GM12865 (cell line): ENCODE measurements around the gene SEC14L2.
"Not testable (repeated sequence)": the region's sequence is repeated elsewhere in the genome, so short reads cannot be mapped to it uniquely, and the experiment has no call there.

Experiments used
- DNase-seq: peaks from one replicate; pipeline ENCODE4 v3.0.0; 2010; ENCODE audit warnings: low read depth
- H3K4me3 ChIP-seq: 2 replicates; pipeline ENCODE4 v1.5.1; 2011; ENCODE audit warnings: mild to moderate bottlenecking, low read depth, low read length, control low read depth
- CTCF ChIP-seq: IDR thresholded peaks from 2 replicates; pipeline ENCODE4 v1.5.1; 2011; ENCODE audit warnings: low read length, control low read depth, low read depth, inconsistent platforms; ENCODE audit not compliant: insufficient read depth; ENCODE audit errors: missing control alignments

The SEC14L2 gene

GRCh38 chr22:30439226-30439625 lies 42.4 kb downstream of the SEC14L2 start:
- TF ChIP-seq CTCF: no peak
- H3K4me3 ChIP-seq: no peak overlapping the region
- DNase-seq: no peak

- no peak for TF ChIP-seq CTCF
- DNase-seq: no peak
- H3K4me3 ChIP-seq: no peak overlapping the region
Measured at GRCh38 chr22:30439836-30440235, 43.0 kb downstream of the SEC14L2 start.

GRCh38 chr22:30441088-30441487 lies 44.3 kb downstream of the SEC14L2 start:
- TF ChIP-seq CTCF: no peak
- no peak for DNase-seq
- H3K4me3 ChIP-seq: no peak overlapping the region

DNA sequence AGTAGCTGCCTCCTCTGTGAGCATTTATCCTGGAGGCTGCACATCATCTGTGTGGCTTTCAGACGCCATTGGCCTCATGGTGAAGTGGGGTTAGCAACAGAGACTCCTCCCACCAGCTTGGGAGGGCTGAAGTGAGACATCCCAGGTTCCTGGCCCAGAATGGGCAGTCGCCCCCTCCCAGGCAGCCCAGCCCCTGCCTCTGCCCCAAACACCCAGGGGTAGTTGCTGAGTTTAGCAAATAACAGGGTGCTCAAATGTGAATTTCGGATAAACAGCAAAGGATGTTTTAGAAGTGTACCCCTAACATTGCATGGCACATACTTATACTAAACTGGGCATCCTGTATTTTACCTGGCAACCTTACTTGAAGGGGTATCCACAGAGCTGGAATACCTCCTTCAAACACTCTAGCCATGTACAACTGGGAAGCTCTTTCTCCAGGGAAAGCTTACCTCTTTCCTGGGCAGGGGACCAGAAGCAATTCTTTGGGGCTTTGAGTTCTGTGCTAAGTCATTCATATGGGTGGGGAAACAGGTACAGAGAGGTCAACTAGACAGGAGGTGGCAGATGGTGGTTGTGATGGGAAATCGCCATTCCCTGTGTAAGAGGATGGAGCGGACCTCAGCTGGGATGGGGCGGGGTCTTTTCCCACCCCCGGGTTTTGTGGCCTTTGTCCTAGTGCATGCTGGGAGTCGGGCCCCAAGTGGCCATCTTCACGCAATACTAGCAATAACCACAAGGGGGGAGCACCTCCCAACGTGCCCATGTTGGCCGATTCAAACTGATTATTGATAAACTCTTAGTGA lies 48.0 kb downstream of the SEC14L2 start:
- no peak overlapping the region for H3K4me3 ChIP-seq
- TF ChIP-seq CTCF: peak; percentile 76
- DNase-seq: peak; percentile 75

DNA sequence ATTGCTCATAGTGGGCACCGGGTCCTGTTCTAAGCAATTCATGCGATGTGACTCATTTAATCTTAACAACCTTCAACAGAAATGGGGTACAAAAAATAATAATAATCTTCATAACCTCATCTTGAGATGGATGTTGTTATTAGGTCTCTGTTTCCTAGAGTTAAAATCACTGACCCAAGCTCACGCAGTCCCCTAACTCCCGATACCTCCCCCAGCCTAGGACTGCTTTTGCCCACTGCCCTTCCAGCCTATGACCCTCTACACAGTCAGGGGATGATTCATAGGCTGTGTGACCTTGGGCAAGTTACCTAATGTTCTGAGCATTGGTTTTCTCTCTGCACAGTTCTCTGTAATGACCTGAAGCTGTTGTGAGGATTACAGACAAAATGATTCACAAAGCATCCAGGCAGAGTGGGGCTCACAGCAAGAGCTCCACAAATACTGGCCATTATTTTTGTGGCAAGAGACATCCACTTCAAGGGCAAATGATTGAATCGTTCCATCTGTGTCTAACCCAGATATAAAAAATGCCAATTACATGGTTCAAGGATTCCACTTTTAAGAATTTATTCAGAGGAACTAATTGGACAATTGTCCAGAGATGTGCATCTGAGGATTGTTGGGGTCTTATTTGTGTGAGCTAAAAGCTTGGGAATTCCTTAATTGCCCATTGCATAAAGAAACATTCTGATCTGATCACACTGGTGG lies 48.8 kb downstream of the SEC14L2 start:
- TF ChIP-seq CTCF: no peak
- no peak for DNase-seq

DNA sequence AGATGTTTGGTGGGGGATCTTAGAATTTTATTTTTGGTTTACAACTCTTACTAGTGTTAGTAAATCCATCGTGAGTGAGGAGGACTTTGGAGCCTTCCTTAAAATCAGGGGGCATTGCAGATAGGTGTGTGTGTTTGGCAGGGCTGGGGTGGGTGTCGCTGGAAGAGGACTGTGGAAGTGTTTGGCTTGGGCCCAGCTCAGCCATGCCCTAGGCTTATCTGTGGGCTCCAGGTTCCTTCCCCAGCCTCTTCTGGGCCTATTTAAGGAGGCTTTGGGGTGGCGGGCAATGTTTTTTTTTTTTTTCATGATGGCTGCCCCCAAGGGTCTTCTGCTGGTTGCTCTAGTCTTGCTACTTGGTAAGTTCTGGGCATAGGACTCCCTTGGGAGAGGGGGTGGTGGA lies 50.8 kb downstream of the SEC14L2 start:
- DNase-seq: no peak
- no peak overlapping the region for H3K4me3 ChIP-seq
- TF ChIP-seq CTCF: no peak

More for the DNA sequence above, 48.8 kb downstream of the SEC14L2 start:
- no peak overlapping the region for H3K4me3 ChIP-seq

DNA sequence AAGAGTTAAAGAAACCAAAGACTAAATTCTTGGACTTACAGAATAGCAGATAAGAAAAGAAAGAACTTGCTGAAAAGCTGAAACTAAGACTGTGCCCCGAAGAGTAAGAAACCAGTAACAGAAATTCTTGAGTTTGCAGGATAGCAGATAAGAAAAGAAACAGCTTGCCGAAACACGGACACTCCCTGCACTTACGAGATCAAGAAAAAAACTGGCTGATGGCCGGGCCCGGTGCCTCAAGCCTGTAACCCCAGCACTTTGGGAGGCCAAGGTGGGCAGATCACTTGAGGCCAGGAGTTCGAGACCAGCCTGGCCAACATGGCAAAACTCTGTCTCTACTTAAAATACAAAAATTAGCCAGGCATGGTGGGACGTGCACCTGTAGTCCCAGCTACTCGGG lies 54.7 kb downstream of the SEC14L2 start:
- H3K4me3 ChIP-seq, DNase-seq: not testable (repeated sequence)
